ENCODE results near the gene RFTN1. TPM values are rescaled to one million over a fixed set of nuclear protein-coding genes. Genes with fewer than 3 reads are reported as not detected.

The RFTN1 gene
- total RNA-seq = 10 to 100 TPM; 15.1 to 36.0 (median 19.8) TPM
- long read RNA-seq, partial matches to known transcripts = 0 of 2 reads
- long read RNA-seq, other reads (novel, unspliced or antisense) = 0 of 2 reads

- DNase-seq = peak; percentile 52 to 67 (median 65)
- peaks cover 0 to 34% (median 13%) of the 10 kb centered on the region in 4 donors for H3K4me1 ChIP-seq
- peak within 1 kb of the TSS; percentile 75 to 80 (median 79) for H3K27ac ChIP-seq
- peak within 1 kb of the TSS; percentile 68 to 78 (median 75) for H3K4me3 ChIP-seq
- H3K27me3 ChIP-seq = no peaks in the 10 kb centered on the region
- intact Hi-C loops (cut with DNase I) = no loop called here
- WGBS (ENCODE audit: insufficient coverage, low coverage, low lambda C conversion rate, missing lambda C conversion rate) = 0% methylated on average over 8 of the region's 92 CpGs
- ATAC-seq = peak; percentile 28 to 52 (median 49)
- H3K36me3 ChIP-seq = no peaks in the 10 kb centered on the region
- TF ChIP-seq POLR2A (IDR thresholded peaks at IDR 0.05) = peak; percentile 56
- no peak for TF ChIP-seq CTCF (IDR thresholded peaks at IDR 0.05)
- H3K9me3 ChIP-seq = no peaks in the 10 kb centered on the region
Observed at GRCh38 chr3:16513141-16514020, at the start of gene RFTN1. Gene RFTN1 (minus strand): TSS chr3:16513699. CDS start chr3:16493869, 19,830 bp downstream.

GRCh38 chr3:16559653-16560365 lies 46.3 kb upstream of the RFTN1 start:
- Histone ChIP-seq H3K4me1 (no peaks in the 10 kb centered on the region), H3K27me3 (no peaks in the 10 kb centered on the region), H3K4me3 (no peak overlapping the region), H3K27ac (no peak overlapping the region), H3K36me3 (no peaks in the 10 kb centered on the region), H3K9me3 (peaks cover 0 to 3% (median 0%) of the 10 kb centered on the region in 4 donors)
- intact Hi-C loops (cut with DNase I) = loop anchor here in 1 of 2 donors (10.0 kb wide), 1 partner anchor 275 kb away; no protein-coding TSS in a partner anchor
- ATAC-seq = no peak
- WGBS (ENCODE audit: insufficient coverage, low coverage, low lambda C conversion rate, missing lambda C conversion rate) = 78% methylated on average over 5 of the region's 5 CpGs
- TF ChIP-seq CTCF (IDR thresholded peaks at IDR 0.05) (no peak), POLR2A (IDR thresholded peaks at IDR 0.05) (no peak)
- no peak for DNase-seq

- Histone ChIP-seq H3K36me3 (no peaks in the 10 kb centered on the region), H3K9me3 (no peaks in the 10 kb centered on the region), H3K4me1 (peaks cover 0 to 4% (median 0%) of the 10 kb centered on the region in 4 donors), H3K27me3 (no peaks in the 10 kb centered on the region), H3K27ac (no peak overlapping the region), H3K4me3 (no peak overlapping the region)
- TF ChIP-seq CTCF (IDR thresholded peaks at IDR 0.05) = no peak
- no peak for TF ChIP-seq POLR2A (IDR thresholded peaks at IDR 0.05)
- 52% methylated on average over 3 of the region's 4 CpGs for WGBS (ENCODE audit: insufficient coverage, low coverage, low lambda C conversion rate, missing lambda C conversion rate)
- DNase-seq (no peak), ATAC-seq (no peak)
- intact Hi-C loops (cut with DNase I) = loop anchor here in 1 of 2 donors (10.0 kb wide), 1 partner anchor 269 kb away; no protein-coding TSS in a partner anchor
Observed at GRCh38 chr3:16554126-16554525, 40.6 kb upstream of the RFTN1 start.

GRCh38 chr3:16552757-16553156 lies 39.3 kb upstream of the RFTN1 start:
- DNase-seq = no peak

More at GRCh38 chr3:16552757-16553156, 39.3 kb upstream of the RFTN1 start:
- Histone ChIP-seq H3K4me1 (peaks cover 0 to 4% (median 0%) of the 10 kb centered on the region in 4 donors), H3K27ac (no peak overlapping the region), H3K27me3 (no peaks in the 10 kb centered on the region), H3K9me3 (no peaks in the 10 kb centered on the region), H3K4me3 (no peak overlapping the region), H3K36me3 (no peaks in the 10 kb centered on the region)
- intact Hi-C loops (cut with DNase I) = loop anchor here in 1 of 2 donors (10.0 kb wide), 1 partner anchor 268 kb away; no protein-coding TSS in a partner anchor
- ATAC-seq = no peak
- no peak for TF ChIP-seq CTCF (IDR thresholded peaks at IDR 0.05)
- 67% methylated on average over 3 of the region's 3 CpGs for WGBS (ENCODE audit: insufficient coverage, low coverage, low lambda C conversion rate, missing lambda C conversion rate)
